ENCODE results near the gene SYNRG. TPM values are rescaled to one million over a fixed set of nuclear protein-coding genes. Genes with fewer than 3 reads are reported as not detected.

Gene SYNRG
- total and polyA plus RNA-seq, 2 of the 13 experiments (the other 11 are each of a cell fraction or from before 2014, with no cell fraction given): 7.3 to 8.7 TPM

DNA sequence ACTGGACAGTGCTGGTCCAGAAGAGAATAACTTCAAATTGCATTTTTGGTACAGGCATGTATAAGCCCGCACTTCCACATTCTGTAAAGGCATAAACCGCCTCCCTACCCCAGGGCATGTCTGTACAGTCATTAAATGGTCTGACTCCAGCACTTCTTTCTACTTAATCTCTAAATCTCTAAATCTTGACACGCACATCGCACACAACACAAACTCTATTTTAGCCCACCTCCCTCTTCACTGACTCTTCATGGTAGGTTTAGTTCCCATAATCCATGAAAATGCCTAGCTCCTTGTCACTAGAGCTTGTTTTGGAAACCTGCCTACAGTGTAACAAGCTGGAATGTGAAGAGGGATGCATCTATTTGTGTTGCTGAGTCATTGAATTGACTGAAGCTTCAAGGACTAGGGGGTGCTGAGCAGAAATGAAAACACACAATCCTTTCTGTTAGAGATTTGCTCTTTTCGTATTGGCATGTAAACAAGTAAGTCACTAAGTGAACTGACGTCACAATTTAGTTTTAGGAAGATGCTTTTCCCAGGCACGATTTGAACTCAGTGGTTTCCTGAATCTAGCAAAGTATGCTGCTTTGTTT lies 121.1 kb downstream of the SYNRG start (continued):
- TF ChIP-seq ZHX1 (CRISPR knock-in tag; IDR thresholded peaks at IDR 0.05; ENCODE audit: low read depth) (0 out of 2 replicates have a peak, but pooled peaks have one; percentile 29), SOX6 (IDR thresholded peaks at IDR 0.05) (no peak), SOX6 (CRISPR knock-in tag; IDR thresholded peaks at IDR 0.05) (peak; percentile 43), ZNF234 (CRISPR knock-in tag; conservative IDR thresholded peaks at IDR 0.05) (no peak), SP2 (CRISPR knock-in tag; IDR thresholded peaks at IDR 0.05) (no peak), ZSCAN30 (CRISPR knock-in tag; IDR thresholded peaks at IDR 0.05) (no peak), AHR (CRISPR knock-in tag; IDR thresholded peaks at IDR 0.05) (no peak), NFIC (IDR thresholded peaks at IDR 0.05; ENCODE audit: low read length) (peak; percentile 12; the same call in 1 of the 2 replicates), ZNF589 (CRISPR knock-in tag; conservative IDR thresholded peaks at IDR 0.05) (0 out of 2 replicates have a peak, but pooled peaks have one; percentile 51), ZNF432 (CRISPR knock-in tag; IDR thresholded peaks at IDR 0.05; ENCODE audit: borderline replicate concordance) (no peak), TMF1 (CRISPR knock-in tag; IDR thresholded peaks at IDR 0.05; ENCODE audit: low read depth) (no peak), ZNF124 (CRISPR knock-in tag; IDR thresholded peaks at IDR 0.05) (no peak), ZNF772 (CRISPR knock-in tag; IDR thresholded peaks at IDR 0.05) (no peak), EED (CRISPR knock-in tag; IDR thresholded peaks at IDR 0.05) (no peak), ATRX (CRISPR knock-in tag; IDR thresholded peaks at IDR 0.05; ENCODE audit: borderline replicate concordance) (no peak), FOSL2 (CRISPR knock-in tag; IDR thresholded peaks at IDR 0.05) (peak; percentile 98)
- TF ChIP-seq, protein P1, sequence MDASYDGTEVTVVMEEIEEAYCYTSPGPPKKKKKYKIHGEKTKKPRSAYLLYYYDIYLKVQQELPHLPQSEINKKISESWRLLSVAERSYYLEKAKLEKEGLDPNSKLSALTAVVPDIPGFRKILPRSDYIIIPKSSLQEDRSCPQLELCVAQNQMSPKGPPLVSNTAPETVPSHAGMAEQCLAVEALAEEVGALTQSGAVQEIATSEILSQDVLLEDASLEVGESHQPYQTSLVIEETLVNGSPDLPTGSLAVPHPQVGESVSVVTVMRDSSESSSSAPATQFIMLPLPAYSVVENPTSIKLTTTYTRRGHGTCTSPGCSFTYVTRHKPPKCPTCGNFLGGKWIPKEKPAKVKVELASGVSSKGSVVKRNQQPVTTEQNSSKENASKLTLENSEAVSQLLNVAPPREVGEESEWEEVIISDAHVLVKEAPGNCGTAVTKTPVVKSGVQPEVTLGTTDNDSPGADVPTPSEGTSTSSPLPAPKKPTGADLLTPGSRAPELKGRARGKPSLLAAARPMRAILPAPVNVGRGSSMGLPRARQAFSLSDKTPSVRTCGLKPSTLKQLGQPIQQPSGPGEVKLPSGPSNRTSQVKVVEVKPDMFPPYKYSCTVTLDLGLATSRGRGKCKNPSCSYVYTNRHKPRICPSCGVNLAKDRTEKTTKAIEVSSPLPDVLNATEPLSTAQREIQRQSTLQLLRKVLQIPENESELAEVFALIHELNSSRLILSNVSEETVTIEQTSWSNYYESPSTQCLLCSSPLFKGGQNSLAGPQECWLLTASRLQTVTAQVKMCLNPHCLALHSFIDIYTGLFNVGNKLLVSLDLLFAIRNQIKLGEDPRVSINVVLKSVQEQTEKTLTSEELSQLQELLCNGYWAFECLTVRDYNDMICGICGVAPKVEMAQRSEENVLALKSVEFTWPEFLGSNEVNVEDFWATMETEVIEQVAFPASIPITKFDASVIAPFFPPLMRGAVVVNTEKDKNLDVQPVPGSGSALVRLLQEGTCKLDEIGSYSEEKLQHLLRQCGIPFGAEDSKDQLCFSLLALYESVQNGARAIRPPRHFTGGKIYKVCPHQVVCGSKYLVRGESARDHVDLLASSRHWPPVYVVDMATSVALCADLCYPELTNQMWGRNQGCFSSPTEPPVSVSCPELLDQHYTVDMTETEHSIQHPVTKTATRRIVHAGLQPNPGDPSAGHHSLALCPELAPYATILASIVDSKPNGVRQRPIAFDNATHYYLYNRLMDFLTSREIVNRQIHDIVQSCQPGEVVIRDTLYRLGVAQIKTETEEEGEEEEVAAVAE (CRISPR knock-in tag; IDR thresholded peaks at IDR 0.05; ENCODE audit: borderline replicate concordance): 0 out of 2 replicates have a peak, but pooled peaks have one; percentile 12
- TF ChIP-seq, protein P2, sequence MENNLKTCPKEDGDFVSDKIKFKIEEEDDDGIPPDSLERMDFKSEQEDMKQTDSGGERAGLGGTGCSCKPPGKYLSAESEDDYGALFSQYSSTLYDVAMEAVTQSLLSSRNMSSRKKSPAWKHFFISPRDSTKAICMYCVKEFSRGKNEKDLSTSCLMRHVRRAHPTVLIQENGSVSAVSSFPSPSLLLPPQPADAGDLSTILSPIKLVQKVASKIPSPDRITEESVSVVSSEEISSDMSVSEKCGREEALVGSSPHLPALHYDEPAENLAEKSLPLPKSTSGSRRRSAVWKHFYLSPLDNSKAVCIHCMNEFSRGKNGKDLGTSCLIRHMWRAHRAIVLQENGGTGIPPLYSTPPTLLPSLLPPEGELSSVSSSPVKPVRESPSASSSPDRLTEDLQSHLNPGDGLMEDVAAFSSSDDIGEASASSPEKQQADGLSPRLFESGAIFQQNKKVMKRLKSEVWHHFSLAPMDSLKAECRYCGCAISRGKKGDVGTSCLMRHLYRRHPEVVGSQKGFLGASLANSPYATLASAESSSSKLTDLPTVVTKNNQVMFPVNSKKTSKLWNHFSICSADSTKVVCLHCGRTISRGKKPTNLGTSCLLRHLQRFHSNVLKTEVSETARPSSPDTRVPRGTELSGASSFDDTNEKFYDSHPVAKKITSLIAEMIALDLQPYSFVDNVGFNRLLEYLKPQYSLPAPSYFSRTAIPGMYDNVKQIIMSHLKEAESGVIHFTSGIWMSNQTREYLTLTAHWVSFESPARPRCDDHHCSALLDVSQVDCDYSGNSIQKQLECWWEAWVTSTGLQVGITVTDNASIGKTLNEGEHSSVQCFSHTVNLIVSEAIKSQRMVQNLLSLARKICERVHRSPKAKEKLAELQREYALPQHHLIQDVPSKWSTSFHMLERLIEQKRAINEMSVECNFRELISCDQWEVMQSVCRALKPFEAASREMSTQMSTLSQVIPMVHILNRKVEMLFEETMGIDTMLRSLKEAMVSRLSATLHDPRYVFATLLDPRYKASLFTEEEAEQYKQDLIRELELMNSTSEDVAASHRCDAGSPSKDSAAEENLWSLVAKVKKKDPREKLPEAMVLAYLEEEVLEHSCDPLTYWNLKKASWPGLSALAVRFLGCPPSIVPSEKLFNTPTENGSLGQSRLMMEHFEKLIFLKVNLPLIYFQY (CRISPR knock-in tag; IDR thresholded peaks at IDR 0.05; ENCODE audit: borderline replicate concordance): 0 out of 2 replicates have a peak, but pooled peaks have one; percentile 34

All from HepG2 (cell line).